HL-60/S4 (cell line): ENCODE measurements around the gene CPPED1.

Source experiments
- in situ Hi-C: fragments of 300-500 bp; cut with MboI; formaldehyde crosslinking; loops from 2 replicates; pipeline ENCODE4 v1.14.3; 2022; ENCODE audit warnings: low sequenced_read_pairs

Gene CPPED1

DNA sequence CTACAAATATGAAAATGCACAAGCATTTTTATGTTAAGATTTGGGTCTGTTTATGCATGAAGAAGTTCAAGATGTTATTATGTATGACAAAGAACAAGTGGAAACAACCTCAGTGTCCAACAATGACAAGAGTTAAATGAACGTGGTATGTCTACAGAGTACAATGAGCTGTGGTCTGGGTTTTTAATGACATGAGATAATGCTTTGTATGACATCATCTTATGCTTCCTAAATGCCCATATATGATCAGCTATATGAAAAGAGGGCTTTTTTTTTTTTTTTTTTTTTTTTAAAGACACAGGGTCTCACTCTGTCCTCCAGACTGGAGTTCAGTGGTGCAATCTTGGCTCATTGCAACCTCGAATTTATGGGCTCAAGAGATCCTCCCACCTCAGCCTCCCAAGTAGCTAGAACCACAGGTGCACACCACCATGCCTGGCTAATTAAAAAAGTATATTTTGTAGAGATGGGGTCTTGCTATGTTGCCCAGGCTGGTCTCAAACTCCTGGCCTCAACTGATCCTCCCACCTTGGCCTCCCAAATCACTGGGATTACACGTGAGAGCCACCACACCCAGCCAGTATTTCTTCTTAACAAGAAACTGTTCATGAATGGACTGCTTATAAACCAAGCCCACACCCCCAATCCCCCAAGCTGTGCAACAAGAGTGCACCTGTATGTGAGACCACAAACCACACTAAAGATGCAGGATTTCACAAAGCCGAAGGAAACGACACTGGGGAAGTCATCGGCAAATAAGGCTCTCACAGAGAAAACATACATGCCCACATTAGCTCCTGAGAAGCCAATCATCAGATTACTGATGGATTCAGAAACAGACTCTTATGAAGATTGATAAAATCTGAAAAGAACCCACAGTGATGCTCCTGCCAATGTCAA, 114.5 kb downstream of the CPPED1 start:
- in situ Hi-C loops, result no loop called here

DNA sequence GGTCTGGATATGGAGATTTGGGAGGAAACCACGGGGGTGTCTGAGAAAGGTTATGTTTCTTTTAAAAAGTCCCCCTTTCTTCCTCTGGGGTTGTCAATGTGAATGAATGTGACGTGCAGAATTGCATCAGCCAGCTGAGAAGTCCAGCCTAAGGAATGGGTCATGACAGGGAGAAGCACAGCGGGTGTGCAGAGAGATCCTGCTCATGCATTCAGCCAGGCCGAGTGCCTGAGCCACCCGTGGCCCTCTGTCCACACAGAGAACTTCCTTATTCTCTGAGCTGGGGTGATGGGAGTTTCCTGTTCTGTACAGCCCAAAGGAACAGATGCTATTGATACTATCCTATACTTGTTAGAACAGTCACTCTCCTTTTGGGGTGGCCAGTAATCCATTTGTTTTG, 117.9 kb downstream of the CPPED1 start:
- in situ Hi-C loops, result no loop called here

DNA sequence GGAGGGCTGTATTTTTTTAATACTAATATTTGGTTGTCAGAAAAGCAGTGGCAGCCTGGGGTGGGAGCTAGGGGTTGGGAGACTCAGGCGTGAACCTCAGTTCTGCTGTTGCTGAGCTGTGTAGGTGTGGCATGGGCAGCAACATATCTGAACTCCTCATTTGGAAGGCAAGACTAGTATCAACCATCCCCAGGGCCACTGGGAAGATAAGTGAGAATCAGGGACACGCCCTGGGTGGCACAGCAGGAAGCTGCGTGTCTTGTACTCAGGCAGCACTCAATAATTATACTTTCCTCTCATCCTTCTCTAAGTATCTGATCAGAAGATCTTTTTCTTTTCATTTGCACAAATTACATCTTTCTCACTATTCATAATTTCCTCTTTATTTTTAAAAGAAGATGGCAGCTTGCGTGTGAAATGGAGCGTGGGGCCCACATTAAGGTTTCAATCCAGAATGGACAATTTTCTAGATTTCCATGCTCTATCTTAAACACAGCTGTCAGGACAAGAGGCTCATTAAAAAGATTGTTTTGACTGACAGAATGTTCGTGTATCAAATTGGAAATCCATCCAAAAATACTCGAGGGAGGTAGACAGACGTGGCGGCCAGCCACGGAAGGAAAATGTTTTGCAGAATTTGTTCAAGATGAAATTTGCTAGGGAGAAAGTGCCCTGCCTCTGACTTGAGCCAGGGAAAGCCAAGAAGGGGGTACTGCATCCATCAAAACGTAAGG, 121.1 kb downstream of the CPPED1 start:
- in situ Hi-C loops, result no loop called here

DNA sequence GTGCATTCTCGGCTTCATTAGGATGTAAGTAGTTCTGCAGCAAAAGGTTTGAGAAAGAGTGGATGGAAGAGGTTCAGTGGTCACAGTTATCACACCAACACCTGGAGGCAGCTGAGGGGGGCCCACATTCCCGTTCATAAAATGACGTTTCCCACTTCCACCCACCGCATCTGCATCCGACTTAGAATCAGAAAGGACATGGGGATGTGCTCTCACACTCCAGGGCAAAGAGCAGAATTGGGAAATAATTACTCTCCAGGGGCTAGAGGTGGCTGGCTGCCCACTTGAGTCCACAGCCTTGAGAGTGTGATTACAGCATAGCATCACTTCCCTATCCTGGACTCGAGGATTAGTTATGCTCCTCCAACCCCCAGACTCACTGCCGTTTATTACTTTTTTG, 122.0 kb downstream of the CPPED1 start:
- in situ Hi-C loops, result no loop called here

DNA sequence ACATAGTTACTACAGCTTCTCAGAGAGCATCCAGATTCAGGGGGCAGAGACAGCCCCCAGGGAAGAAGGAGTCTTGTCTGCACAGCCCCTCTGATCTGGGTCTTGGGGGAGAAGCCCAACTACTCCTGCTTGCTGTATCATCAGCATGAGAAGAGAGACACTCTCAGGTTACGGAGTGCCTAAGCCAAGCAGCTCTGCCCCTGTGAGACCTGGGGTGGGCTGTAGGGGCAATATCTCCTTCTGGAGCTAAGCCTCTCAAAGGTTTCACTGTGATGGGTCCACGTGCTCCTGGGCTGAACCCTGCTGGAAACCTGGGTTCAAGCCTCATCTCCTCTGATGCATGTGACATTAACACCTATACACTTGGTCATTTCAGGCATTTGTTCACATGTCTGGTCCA, 123.2 kb downstream of the CPPED1 start:
- in situ Hi-C loops, result no loop called here

GRCh38 chr16:12679660-12680272, 123.9 kb downstream of the CPPED1 start:
- in situ Hi-C loops, result no loop called here

GRCh38 chr16:12678983-12679382, 124.7 kb downstream of the CPPED1 start:
- in situ Hi-C loops, result no loop called here

DNA sequence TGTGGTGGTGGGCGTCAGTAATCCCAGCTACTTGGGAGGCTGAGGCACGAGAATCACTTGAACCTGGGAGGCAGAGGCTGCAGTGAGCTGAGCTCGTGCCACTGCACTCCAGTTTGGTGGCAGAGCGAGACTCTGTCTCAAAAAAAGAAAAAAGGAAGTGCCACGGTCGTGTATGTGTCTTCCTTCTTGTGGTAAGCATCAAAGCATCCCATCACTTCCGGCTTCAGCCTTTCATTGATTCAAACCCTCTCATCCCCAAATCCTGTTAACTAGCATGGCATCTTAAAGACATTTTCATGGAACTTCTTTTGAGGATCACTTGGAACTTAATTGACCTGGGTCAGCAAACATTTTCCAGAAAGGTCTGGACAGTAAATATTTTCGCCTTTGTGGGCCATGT, 126.2 kb downstream of the CPPED1 start:
- in situ Hi-C loops, result no loop called here

GRCh38 chr16:12675852-12676251, 127.8 kb downstream of the CPPED1 start:
- in situ Hi-C loops, result no loop called here

DNA sequence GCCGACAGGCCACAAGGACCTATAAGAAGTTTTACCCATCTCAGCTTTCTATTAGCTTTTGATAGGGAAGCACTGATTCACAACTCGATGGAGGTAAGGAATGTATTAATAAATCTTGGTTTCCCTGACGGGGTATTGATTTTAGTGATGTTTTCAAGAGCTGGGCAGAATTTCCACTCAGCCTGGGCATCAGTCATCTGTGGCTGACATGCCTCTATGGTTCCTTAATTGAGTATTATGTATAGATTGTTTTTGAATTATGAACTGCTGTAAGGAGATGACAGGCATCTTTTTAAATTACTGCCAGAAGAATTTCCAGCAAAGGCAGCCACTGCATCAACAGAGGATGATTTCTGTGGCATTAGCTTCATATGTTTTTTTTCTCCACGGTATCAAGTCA, 128.6 kb downstream of the CPPED1 start:
- in situ Hi-C loops, result no loop called here

DNA sequence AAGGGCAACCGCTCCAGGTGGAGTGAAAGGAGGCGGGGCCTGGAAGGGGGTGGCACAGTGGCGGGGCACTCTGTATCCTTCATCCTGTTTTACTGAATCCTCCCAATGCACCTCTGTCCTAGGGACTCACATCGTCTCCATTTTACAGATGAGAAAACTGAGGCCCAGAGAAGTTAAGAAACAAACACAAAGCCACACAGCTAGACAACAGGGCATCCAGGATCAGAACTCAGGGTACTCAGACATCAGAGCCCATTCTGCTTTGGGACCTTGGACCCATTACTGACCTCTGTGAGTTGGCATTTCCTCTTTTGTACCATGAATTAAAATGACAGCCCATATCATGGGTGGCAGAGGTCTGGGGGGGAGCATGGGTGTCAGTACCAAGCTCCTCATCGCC, 129.2 kb downstream of the CPPED1 start:
- in situ Hi-C loops, result loop anchor here (25.0 kb wide), 1 partner anchor 112 kb away; no protein-coding TSS in a partner anchor

- in situ Hi-C loops, result loop anchor here (25.0 kb wide), 1 partner anchor 112 kb away; no protein-coding TSS in a partner anchor
Measured at GRCh38 chr16:12674071-12674470, 129.6 kb downstream of the CPPED1 start.

- in situ Hi-C loops, result loop anchor here (25.0 kb wide), 1 partner anchor 111 kb away; no protein-coding TSS in a partner anchor
Measured at GRCh38 chr16:12673466-12673865, 130.2 kb downstream of the CPPED1 start.

GRCh38 chr16:12672986-12673385, 130.7 kb downstream of the CPPED1 start:
- in situ Hi-C loops, result loop anchor here (25.0 kb wide), 1 partner anchor 111 kb away; no protein-coding TSS in a partner anchor

DNA sequence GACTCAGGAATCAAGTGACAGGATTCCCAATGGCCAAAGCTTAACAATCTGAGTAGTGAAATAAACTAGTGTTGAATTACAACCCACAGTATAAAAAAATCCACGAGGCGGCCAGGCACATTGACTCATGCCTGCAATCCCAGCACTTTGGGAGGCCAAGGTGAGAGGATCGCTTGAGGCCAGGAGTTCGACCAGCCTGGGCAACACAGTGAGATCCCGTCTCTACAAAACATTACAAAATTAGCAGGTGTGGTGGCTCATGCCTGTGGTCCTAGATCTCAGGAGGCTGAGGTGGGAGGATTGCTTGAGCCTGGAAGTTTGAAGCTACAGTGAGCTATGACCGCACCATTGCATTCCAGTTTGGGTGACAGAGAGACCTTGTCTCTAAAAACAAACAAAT, 133.8 kb downstream of the CPPED1 start:
- in situ Hi-C loops, result loop anchor here (25.0 kb wide), 1 partner anchor 108 kb away; no protein-coding TSS in a partner anchor

DNA sequence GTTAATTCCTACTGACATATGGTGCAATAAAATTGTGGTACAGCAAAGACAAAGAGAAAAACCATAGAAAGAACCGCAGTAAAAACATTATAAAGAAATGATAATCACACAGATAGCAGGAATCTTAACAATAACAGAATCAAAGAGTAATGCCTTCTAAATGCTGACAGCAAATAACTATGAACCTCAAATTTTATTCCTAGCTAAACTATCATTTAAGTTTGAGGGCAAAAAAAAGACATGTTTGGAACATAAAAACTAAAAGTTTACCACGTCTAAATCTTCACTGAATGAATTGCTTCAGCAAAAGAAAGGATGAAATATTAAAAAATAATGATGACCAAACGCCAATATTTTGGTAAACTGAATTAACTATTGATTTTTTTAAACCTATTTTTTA, 135.8 kb downstream of the CPPED1 start:
- in situ Hi-C loops, result loop anchor here (25.0 kb wide), 1 partner anchor 106 kb away; no protein-coding TSS in a partner anchor

GRCh38 chr16:12664164-12664733, 139.4 kb downstream of the CPPED1 start:
- in situ Hi-C loops, result loop anchor here (25.0 kb wide), 1 partner anchor 102 kb away; no protein-coding TSS in a partner anchor

DNA sequence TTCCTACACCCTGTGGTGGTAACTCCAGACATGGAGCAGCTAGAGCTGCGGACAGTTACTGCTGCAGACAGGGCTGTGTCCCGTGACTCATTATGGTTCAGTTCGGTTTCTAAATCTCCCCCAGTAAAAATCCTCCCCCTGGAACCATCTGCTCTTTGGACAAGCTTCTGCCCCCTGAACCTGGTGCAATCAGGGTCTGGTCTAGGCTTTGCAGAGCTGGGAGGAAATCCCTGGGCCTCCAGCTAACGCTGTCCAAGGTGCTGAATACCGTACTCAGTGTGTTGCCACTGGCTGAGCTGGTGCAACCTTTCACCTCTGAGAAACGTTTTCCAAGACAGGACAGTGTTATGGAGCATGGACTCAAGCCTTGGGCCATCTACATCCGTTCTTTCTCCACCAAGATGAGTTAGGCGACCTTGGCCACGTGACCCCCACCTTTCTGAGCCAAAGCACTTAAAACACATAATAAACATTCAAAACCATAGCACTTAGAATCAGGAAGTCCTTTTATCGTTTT, 142.0 kb downstream of the CPPED1 start:
- in situ Hi-C loops, result loop anchor here (25.0 kb wide), 1 partner anchor 99 kb away; no protein-coding TSS in a partner anchor

DNA sequence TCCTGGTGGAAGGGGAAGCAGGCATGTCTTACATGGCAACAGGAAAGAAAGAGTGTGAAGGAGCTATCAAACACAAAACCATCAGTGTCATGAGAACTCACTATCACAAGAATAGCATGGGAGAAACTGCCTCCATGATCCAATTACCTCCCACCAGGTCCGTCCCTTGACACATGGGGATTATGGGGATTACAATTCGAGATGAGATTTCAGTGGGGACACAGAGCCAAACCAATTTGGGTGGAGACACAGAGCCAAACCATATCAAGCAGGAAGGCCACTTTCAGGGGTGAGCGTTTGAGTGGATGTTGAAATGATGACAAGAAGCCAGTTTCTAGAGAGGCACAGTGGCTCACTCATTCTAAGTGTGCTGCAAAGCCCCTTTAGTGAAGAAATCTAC, 143.8 kb downstream of the CPPED1 start:
- in situ Hi-C loops, result loop anchor here (25.0 kb wide), 1 partner anchor 98 kb away; no protein-coding TSS in a partner anchor

GRCh38 chr16:12658506-12658905, 145.2 kb downstream of the CPPED1 start:
- in situ Hi-C loops, result loop anchor here (25.0 kb wide), 1 partner anchor 96 kb away; no protein-coding TSS in a partner anchor
